ENCODE data around the gene PRRC1.
A peak's percentile ranks its signal among the peaks of the same experiment; 100 is the strongest.
"Not testable (repeated sequence)": the region's sequence is repeated elsewhere in the genome, so short reads cannot be mapped to it uniquely, and the experiment has no call there.

Gene PRRC1

DNA sequence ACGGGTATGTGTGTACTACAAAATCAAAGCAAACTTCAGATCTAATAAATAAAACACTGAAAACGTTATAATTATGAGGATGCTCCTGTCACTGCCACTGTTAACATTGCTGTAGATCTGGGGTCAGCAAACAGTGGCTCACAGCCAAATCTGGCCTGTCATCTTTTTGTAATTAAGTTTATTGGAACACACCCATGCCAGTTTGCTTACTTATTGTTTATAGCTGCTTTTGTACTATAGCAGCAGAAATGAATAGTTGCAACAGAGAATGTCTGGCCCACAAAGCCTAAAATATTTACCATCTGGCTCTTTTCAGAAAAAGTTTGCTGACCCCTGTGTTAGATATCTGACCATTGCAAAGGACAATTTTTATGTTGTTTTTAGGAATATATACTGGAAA lies 32.1 kb downstream of the PRRC1 start:
- DNase-seq, result peak; percentile 1

- DNase-seq, result no peak
These were observed 33.4 kb downstream of the PRRC1 start for GRCh38 chr5:127550652-127551409.

DNA sequence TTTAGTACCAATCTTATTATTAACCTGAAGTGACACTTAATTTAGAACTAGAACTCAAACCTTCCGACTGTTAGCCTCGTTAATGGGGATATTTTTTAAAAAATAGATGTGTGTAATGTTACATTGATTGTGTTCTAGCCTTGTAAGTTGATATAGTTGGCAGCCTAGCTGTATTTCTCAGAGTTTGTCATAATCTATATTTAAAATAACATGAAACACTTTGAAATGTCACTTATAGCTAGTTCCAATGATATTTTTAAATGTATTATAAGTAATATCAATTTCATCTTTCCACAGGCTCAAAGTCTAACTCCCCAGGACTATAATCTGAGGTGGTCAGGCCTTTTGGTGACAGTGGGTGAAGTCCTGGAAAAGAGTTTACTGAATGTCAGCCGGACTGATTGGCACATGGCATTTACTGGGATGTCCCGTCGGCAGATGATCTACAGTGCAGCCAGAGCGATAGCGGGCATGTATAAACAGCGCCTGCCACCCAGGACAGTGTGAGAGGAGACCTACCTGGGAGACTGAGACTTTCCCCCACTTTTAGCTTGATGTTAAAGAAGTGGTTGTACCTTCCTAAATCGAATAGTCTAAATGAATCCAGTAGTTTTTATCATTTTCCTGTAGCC lies 34.1 kb downstream of the PRRC1 start:
- DNase-seq, result no peak

DNA sequence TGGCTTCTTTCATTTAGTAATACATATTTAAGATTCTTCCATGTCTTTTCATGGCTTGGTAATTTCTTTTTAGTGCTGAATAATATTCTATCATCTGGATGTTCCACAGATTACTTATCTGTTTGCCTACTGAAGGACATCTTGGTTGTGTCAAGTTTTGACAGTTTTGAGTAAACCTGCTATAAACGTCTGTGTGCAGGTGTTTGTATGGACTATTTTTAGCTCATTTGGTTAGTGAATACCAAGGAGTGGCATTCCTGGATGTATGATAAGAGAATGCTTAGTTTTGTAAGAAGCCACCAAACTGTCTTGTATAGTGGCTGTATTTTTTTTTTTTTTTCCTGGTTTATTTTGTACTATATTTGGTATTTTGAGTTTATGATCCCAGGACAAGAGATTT lies 38.4 kb downstream of the PRRC1 start:
- DNase-seq, result no peak

- DNase-seq, result no peak
These were observed 39.3 kb downstream of the PRRC1 start for GRCh38 chr5:127556609-127557334.

GRCh38 chr5:127558273-127558672 lies 40.8 kb downstream of the PRRC1 start:
- no peak for DNase-seq

DNA sequence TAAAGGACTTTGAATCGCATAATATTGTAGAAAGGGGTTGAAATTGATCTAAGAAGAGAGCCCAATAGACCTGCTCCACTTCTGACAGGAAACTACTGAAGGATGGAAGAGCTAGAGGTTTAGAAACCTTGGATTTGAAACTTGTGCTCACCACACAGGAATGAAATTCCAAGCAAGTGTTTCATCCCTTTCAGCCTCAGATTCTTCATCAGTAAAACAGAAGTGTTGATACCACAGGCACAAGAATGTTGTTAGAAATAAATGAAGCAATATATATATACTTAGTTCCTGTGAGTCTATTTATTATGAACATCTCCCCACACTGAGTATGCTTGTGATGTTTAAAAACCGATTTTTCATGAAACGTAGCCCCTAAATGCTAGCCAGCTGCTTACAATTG lies 43.8 kb downstream of the PRRC1 start:
- no peak for DNase-seq

GRCh38 chr5:127562252-127562651 lies 44.8 kb downstream of the PRRC1 start:
- DNase-seq, result peak; percentile 13

DNA sequence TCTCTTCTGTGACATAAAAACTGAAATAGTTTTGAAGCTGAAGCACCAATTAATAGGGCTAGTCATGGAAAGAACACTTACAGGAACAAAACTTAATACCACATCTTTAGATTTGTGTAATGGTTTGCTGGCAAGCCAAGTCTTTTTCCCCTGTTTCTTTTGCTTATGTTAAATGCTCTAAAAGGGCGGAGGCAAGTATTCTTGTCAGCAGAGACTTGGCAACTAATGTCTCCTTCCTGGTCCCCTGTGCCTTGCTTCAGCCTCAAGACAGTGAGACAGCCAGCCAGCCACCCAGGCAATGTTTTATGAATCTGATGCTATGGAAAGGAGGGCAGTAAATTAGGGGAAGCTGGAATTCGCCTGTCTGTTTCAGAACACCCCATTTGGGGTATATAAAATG lies 45.7 kb downstream of the PRRC1 start:
- DNase-seq, result no peak

- peak; percentile 51 for DNase-seq
These were observed 46.7 kb downstream of the PRRC1 start for GRCh38 chr5:127564002-127564769.

GRCh38 chr5:127565586-127566270 lies 48.3 kb downstream of the PRRC1 start:
- DNase-seq, result no peak

DNA sequence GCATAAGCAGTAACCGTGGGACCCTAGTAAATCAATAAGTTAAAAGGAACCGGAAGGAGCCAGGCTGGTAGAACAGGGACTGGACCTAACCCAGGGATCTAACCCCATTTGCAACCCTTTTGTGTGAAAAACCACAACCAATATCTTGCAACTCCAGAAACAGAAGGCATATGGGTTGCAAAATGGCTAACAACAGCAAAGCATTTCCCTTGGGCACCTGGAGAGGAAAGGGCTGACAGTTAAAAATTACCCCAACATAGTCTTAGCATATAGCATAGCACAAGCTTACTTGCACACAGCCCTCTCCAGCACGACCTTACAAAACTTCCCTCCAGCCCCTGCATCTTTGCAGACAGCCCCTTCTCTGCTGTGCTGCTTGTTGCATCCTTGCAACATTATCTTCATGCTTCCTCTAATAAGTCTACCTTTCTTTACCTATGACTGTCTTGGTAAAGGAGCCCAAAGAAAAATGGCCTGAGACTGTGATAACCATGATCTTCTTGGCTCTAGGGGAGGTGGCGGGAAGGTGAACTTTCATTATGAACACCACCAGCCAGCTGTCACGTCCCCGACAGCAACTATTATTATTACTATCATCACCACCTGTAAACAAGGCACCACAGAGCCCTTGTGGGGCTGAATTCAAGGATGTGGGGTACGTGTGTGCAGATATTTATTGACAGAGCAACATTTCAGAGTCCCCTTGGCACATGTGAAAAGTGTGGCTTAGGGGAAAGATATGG lies 49.8 kb downstream of the PRRC1 start:
- no peak for DNase-seq

DNA sequence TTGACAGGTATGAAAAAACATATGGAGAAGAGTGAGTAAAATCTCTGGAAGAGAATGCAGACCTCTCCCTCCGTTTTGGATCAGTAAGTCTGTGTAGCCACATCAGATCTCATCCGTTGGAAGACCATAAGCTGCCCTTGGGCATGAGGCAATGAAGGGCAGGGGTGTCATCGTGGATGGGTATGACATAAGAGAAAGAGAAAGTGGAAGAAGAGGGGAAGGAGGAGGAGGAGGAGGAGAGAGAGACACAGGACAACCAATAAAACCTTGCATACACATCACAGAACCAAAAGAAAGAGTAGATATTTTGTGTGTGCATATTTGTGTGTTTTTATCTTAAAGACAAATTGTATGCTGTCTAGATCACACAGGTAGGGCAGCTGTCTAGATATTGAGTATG lies 50.7 kb downstream of the PRRC1 start:
- no peak for DNase-seq

GRCh38 chr5:127569471-127569870 lies 52.0 kb downstream of the PRRC1 start:
- not testable (repeated sequence) for DNase-seq

GRCh38 chr5:127571314-127572131 lies 54.1 kb downstream of the PRRC1 start:
- no peak for DNase-seq

DNA sequence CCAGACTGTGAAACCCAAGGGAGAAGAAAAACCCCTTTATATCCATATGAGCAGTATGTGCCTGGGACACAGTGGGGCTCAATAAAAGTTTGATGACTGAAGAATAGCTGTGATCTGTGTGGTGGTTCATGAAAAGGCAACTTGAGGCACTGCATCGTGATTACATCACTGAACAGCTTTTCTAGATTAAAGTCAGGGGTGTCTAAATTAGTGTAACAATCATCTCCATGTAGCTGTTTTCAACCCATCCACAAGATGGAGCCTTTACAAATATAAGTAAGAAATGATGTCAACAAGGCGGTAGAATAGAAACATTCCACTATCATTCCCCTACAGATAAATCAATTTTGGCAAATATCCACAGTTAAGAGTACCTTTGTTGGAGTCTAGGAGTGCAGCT lies 55.5 kb downstream of the PRRC1 start:
- no peak for DNase-seq

GRCh38 chr5:127574852-127575679 lies 57.6 kb downstream of the PRRC1 start:
- DNase-seq, result no peak

DNA sequence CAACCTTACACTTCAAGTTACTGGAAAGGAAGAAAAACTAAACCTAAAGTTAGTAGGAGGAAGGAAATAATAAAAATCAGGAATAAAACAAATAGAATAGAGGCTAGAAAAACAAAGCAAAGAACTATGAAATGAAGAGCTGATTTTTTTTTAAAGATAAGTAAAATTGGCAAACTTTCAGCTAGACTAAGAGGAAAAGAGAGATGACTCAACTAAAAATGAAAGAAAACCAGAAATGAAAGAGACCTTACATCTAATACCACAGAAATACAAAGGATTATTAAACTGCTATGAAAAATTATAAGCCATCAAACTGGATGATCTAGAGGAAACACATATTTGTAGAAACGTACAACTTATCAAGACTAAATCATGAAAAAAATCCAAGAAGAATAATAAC lies 60.0 kb downstream of the PRRC1 start:
- DNase-seq, result no peak

GRCh38 chr5:127580731-127581130 lies 63.3 kb downstream of the PRRC1 start:
- no peak for DNase-seq

GRCh38 chr5:127581450-127581849 lies 64.0 kb downstream of the PRRC1 start:
- no peak for DNase-seq

Data from NCI-H1105 treated with DMSO at 0.1 percent for 48 hours (cell line).